HepG2 (cell line): Measurements from ENCODE around the gene PAX4. TPM values are rescaled to one million over a fixed set of nuclear protein-coding genes. Genes with fewer than 3 reads are reported as not detected.

Experiments
- ATF4 ChIP-seq, 2 experiments: fragments of 450-650 bp in 1 of 2; sonication (generic) in 1 of 2; formaldehyde crosslinking; IDR thresholded peaks; 2 replicates each; pipeline versions ENCODE4 v1.5.0 to v1.8.0; 2020 to 2022; ENCODE audit warnings: mild to moderate bottlenecking in 1 of 2, missing genetic modification reagents in 1 of 2
- GFI1 ChIP-seq: sonication (generic); formaldehyde crosslinking; IDR thresholded peaks from 2 replicates; pipeline ENCODE4 v1.5.0; 2020; ENCODE audit warnings: missing genetic modification reagents, mild to moderate bottlenecking, borderline replicate concordance
- GMEB1 ChIP-seq: sonication (generic); formaldehyde crosslinking; IDR thresholded peaks from 2 replicates; pipeline ENCODE4 v1.5.1; 2020; ENCODE audit warnings: missing genetic modification reagents, mild to moderate bottlenecking, borderline replicate concordance
- HBP1 ChIP-seq: IDR thresholded peaks from 2 replicates; pipeline ENCODE4 v1.6.1; 2016; ENCODE audit warnings: low read depth, control low read depth
- JUN ChIP-seq: sonication (generic); formaldehyde crosslinking; IDR thresholded peaks from 2 replicates; pipeline ENCODE4 v1.4.0; 2020; ENCODE audit warnings: mild to moderate bottlenecking, missing genetic modification reagents
- NR2C2 ChIP-seq: sonication (generic); formaldehyde crosslinking; IDR thresholded peaks from 2 replicates; pipeline ENCODE4 v1.4.0; 2020; ENCODE audit warnings: missing genetic modification reagents, mild to moderate bottlenecking, moderate library complexity, borderline replicate concordance
- PHF21A ChIP-seq: sonication (generic); formaldehyde crosslinking; IDR thresholded peaks from 2 replicates; pipeline ENCODE4 v1.5.0; 2020; ENCODE audit warnings: mild to moderate bottlenecking, missing genetic modification reagents
- RELA ChIP-seq: sonication (generic); formaldehyde crosslinking; IDR thresholded peaks from 2 replicates; pipeline ENCODE4 v1.4.0; 2020; ENCODE audit warnings: missing genetic modification reagents
- SALL2 ChIP-seq: sonication (generic); formaldehyde crosslinking; IDR thresholded peaks from 2 replicates; pipeline ENCODE4 v1.8.1; 2023; ENCODE audit warnings: mild to moderate bottlenecking, missing genetic modification reagents, inconsistent platforms
- TEAD3 ChIP-seq: optimal IDR thresholded peaks from 2 replicates; pipeline ENCODE3; 2016; ENCODE audit warnings: borderline replicate concordance
- TOPORS ChIP-seq: sonication (generic); formaldehyde crosslinking; IDR thresholded peaks from 2 replicates; pipeline ENCODE4 v1.8.0; 2023; ENCODE audit warnings: mild to moderate bottlenecking, missing genetic modification reagents
- ZBTB25 ChIP-seq: IDR thresholded peaks from 2 replicates; pipeline ENCODE4 v1.6.1; 2018; ENCODE audit warnings: missing genetic modification reagents
- ZBTB3 ChIP-seq: sonication (generic); formaldehyde crosslinking; IDR thresholded peaks from 2 replicates; pipeline ENCODE4 v1.4.0; 2020; ENCODE audit warnings: low read depth, mild to moderate bottlenecking, moderate library complexity, missing genetic modification reagents, borderline replicate concordance
- ZBTB4 ChIP-seq: sonication (generic); formaldehyde crosslinking; IDR thresholded peaks from 2 replicates; pipeline ENCODE4 v1.4.0; 2020; ENCODE audit warnings: missing genetic modification reagents, mild to moderate bottlenecking, borderline replicate concordance
- ZFP90 ChIP-seq: sonication (generic); formaldehyde crosslinking; IDR thresholded peaks from 2 replicates; pipeline ENCODE4 v1.8.0; 2022; ENCODE audit warnings: missing genetic modification reagents, mild to moderate bottlenecking, inconsistent platforms, borderline replicate concordance
- ZNF503 ChIP-seq: sonication (generic); formaldehyde crosslinking; IDR thresholded peaks from 2 replicates; pipeline ENCODE4 v1.4.0; 2020; ENCODE audit warnings: missing genetic modification reagents
- ZNF562 ChIP-seq: sonication (generic); formaldehyde crosslinking; IDR thresholded peaks from 2 replicates; pipeline ENCODE4 v1.8.0; 2022; ENCODE audit warnings: missing genetic modification reagents, borderline replicate concordance
- ZNF564 ChIP-seq: sonication (generic); formaldehyde crosslinking; IDR thresholded peaks from 2 replicates; pipeline ENCODE4 v1.8.1; 2023; ENCODE audit warnings: mild to moderate bottlenecking, missing genetic modification reagents
- polyA plus RNA-seq, 8 experiments: library from polyadenylated mRNA; depleted of rRNA in 3 of 8; stranded (reverse) in 7 of 8; unstranded in 1 of 8; fragments of >200 nt; fragmentation: Illumina TruSeq in 4 of 8; extraction: Trizol in 4 of 8; gene quantifications; 2 replicates each; pipeline versions ENCODE4 v1.2.1 to v1.2.3, GENCODE V29; 2011 to 2016; ENCODE audit warnings: low read depth in 4 of 8, missing spikeins in 1 of 8, mixed read lengths in 1 of 8; ENCODE audit not compliant: insufficient read depth in 1 of 8
- total RNA-seq, 5 experiments: library from RNA; depleted of rRNA; stranded (reverse); fragments of >200 nt; fragmentation: Illumina TruSeq; extraction: Trizol; gene quantifications; 2 replicates each; pipeline ENCODE4 v1.2.3, GENCODE V29; 2016; ENCODE audit warnings: low read depth in 1 of 5

Gene PAX4
- total and polyA plus RNA-seq, 2 of the 13 experiments (the other 11 are each of a cell fraction or from before 2014, with no cell fraction given), result not detected

- TF ChIP-seq HBP1, result no peak
- no peak for TF ChIP-seq RELA (CRISPR knock-in tag)
- no peak for TF ChIP-seq JUN (CRISPR knock-in tag)
- no peak for TF ChIP-seq GFI1 (CRISPR knock-in tag)
- no peak for TF ChIP-seq ZNF503 (CRISPR knock-in tag)
- TF ChIP-seq TOPORS (CRISPR knock-in tag), result no peak
- TF ChIP-seq ATF4 (CRISPR knock-in tag; IDR thresholded peaks at IDR 0.05), result no peak
- TF ChIP-seq SALL2 (CRISPR knock-in tag), result no peak
- no peak; the same call in 1 of the 2 replicates for TF ChIP-seq ZNF564 (CRISPR knock-in tag)
- no peak for TF ChIP-seq PHF21A (CRISPR knock-in tag)
- TF ChIP-seq GMEB1 (CRISPR knock-in tag), result no peak
- TF ChIP-seq ZFP90 (CRISPR knock-in tag), result no peak
- no peak for TF ChIP-seq ZBTB25 (CRISPR knock-in tag)
- peak; percentile 48; the same call in 1 of the 2 replicates for TF ChIP-seq ZBTB4 (CRISPR knock-in tag)
- no peak for TF ChIP-seq NR2C2 (CRISPR knock-in tag)
- TF ChIP-seq TEAD3, result peak; percentile 12
- no peak for TF ChIP-seq ZNF562 (CRISPR knock-in tag)
- TF ChIP-seq ZBTB3, result no peak
These were observed 33.1 kb upstream of the PAX4 start (continued) for GRCh38 chr7:127650847-127651555.
